IPS-15b (cell line): ENCODE results near the gene ADCY1.

Experiments used
- H3K27me3 ChIP-seq: one replicate; pipeline ENCODE4 v1.6.1; 2013; ENCODE audit warnings: low read length; ENCODE audit not compliant: control insufficient read depth, insufficient read depth
- H3K36me3 ChIP-seq: one replicate; pipeline ENCODE4 v1.6.1; 2013; ENCODE audit warnings: low read length; ENCODE audit not compliant: control insufficient read depth, insufficient read depth
- H3K4me1 ChIP-seq: one replicate; pipeline ENCODE4 v1.6.1; 2013; ENCODE audit warnings: mild to moderate bottlenecking, low read length; ENCODE audit not compliant: control insufficient read depth, insufficient read depth
- H3K4me3 ChIP-seq: one replicate; pipeline ENCODE4 v1.5.1; 2013; ENCODE audit warnings: low read depth, low read length
- H3K9ac ChIP-seq: one replicate; pipeline ENCODE4 v1.6.1; 2013; ENCODE audit warnings: low read depth, mild to moderate bottlenecking, low read length
- H3K9me3 ChIP-seq: one replicate; pipeline ENCODE4 v1.6.1; 2013; ENCODE audit warnings: mild to moderate bottlenecking, low read length; ENCODE audit not compliant: control insufficient read depth, insufficient read depth

Gene ADCY1

DNA sequence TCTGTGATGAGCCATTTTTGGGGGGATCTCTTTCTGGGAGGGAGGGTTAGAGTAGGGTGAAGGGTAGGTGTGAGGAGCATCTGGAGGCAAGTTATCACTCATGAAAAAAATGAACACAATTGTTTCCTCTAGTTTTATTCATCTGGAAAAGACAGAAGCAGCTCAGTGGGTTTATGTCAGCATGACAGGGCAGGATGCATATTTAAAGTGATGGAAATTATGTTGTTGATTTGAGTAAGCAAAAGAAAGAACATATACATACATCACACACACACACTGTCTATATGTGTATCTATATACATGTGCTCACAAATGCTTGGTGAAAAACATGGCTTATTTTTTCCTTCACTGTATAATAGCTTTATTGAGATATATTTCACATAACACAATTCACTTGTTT lies 114.2 kb downstream of the ADCY1 start:
- peaks cover 15% of the 10 kb centered on the region for H3K36me3 ChIP-seq
- H3K4me3 ChIP-seq, result no peak overlapping the region
- no peaks in the 10 kb centered on the region for H3K27me3 ChIP-seq
- no peak overlapping the region for H3K9ac ChIP-seq
- no peaks in the 10 kb centered on the region for H3K4me1 ChIP-seq
- no peaks in the 10 kb centered on the region for H3K9me3 ChIP-seq

GRCh38 chr7:45689011-45689796 lies 115.0 kb downstream of the ADCY1 start:
- Histone ChIP-seq H3K4me1 (no peaks in the 10 kb centered on the region), H3K9ac (no peak overlapping the region), H3K4me3 (no peak overlapping the region), H3K36me3 (peaks cover 15% of the 10 kb centered on the region), H3K9me3 (no peaks in the 10 kb centered on the region), H3K27me3 (no peaks in the 10 kb centered on the region)

DNA sequence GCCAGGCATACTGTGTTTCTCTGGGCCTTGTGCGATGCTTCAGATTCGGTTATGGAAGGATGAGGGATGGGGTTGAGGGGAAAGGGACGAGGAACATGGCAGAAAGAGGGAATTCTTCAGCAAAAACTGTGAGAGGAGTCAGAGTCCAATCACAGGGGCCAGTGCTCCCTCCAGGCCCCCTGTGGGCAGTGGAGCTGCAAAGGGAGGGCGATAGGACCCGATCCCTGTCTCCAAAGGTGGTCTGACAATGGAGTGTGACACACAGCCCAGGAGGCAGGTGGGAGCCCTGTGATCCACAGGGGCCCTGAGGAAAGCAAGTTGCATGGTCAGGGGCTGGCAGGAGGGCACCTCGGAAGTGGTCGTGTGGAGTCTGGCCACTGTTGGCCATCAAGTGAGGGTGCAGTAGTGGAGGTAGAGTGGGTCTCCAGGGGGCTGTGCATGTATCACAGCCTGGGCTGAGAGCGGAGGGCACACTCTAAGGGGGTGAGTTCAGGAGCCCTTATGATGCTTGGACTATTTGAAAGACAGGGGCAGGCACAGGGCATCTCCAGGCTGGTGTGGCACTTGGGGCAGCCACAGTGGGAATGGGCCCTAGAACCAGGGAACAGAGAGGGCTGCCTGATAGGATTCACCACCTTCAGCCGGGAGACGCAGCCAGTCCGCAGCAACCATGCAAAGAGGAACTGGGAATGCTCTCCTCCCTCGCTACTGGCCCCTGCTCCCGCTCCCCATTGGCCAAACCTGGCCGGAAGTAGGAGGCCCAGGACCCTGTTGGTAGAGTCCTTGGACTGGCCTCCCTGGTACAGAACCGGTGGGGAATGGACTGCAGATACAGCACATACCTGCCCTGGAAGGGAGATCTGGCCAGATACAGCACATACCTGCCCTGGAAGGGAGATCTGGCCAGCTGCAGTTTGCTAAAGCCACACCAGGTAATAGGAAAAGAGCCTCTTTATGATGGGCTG lies 115.9 kb downstream of the ADCY1 start:
- no peak overlapping the region for H3K4me3 ChIP-seq
- H3K36me3 ChIP-seq, result peaks cover 15% of the 10 kb centered on the region
- H3K9me3 ChIP-seq, result no peaks in the 10 kb centered on the region
- H3K27me3 ChIP-seq, result no peaks in the 10 kb centered on the region
- no peak overlapping the region for H3K9ac ChIP-seq
- H3K4me1 ChIP-seq, result no peaks in the 10 kb centered on the region

DNA sequence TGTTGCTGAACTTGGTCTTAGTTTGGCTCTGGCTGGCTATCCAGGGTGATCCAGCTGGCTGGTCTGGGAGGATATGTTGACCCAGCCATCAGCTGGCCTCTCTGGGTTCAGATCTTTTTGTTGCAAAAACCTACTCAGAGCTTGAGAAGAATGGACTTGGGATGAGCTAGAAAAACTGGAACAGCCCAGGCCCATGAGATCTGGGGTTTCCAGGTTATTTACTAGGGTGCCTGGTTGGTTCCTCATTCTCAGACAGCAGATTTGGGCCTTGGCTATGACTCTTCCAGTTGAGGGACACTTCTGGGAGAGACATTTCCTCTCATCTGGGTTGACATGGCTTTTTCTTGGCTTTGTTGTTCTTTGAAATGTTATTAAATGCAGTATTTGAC lies 116.6 kb downstream of the ADCY1 start:
- H3K36me3 ChIP-seq, result peaks cover 11% of the 10 kb centered on the region
- no peak overlapping the region for H3K9ac ChIP-seq
- H3K27me3 ChIP-seq, result no peaks in the 10 kb centered on the region
- no peaks in the 10 kb centered on the region for H3K9me3 ChIP-seq
- H3K4me3 ChIP-seq, result no peak overlapping the region
- no peaks in the 10 kb centered on the region for H3K4me1 ChIP-seq

- Histone ChIP-seq H3K27me3 (no peaks in the 10 kb centered on the region), H3K4me3 (no peak overlapping the region), H3K9ac (no peak overlapping the region), H3K4me1 (no peaks in the 10 kb centered on the region), H3K9me3 (no peaks in the 10 kb centered on the region), H3K36me3 (peaks cover 11% of the 10 kb centered on the region)
These were observed 117.0 kb downstream of the ADCY1 start for GRCh38 chr7:45691155-45691656.

DNA sequence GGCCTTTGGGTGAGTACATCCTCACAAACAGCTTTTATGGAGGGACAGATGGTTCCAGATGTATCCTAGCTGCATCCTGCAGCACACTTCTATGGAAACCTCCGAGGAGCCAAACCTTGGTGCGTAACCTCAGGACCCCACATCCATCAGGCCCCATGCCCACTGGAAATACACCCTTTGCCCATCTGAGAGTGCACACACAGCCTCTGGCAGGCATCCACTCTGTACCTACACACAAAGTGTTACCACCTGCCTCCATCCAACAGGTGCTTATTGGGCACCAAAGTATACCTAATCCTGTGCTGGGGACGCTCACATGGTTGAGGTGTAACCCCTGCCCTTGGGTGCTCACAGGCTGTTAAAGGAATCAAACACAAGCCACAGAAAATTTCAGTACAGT lies 117.9 kb downstream of the ADCY1 start:
- Histone ChIP-seq H3K36me3 (peaks cover 6% of the 10 kb centered on the region), H3K4me1 (no peaks in the 10 kb centered on the region), H3K9ac (no peak overlapping the region), H3K4me3 (no peak overlapping the region), H3K9me3 (no peaks in the 10 kb centered on the region), H3K27me3 (no peaks in the 10 kb centered on the region)

DNA sequence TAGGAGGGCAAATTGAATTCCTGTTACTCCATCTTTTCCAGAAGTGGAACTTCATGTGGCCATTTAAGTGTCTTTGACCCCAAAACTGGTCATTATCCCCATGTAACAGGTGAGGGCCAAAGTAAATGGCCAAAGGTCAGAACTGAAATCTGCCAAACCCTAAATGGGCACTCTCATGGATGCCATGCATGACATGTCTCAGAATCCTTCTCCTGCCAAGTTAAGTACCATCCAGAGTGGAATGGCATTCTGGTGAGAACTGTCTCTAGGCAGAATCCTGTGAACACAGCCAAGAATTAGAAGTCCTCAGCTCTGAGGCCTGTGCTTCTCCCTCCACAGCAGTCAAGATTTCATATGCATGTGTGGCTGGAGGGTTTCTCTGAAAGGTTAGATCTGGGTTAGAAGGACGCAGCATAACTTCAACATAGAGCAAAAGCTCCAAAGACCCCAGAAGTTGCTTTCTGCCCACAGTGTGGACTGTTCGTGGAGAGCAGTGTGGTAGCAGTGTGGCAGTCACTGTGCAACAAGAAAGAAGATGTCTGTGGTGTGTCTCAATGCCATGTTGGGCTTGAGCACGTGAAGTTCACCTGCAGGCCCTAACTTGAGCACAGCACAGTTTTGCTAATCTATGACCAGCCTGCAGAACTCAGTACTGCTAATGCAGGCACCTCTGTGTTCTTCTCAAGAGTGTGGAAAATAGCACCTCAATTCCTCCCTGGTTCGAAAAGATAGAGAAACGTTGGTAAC lies 121.3 kb downstream of the ADCY1 start:
- peaks cover 4% of the 10 kb centered on the region for H3K36me3 ChIP-seq
- no peak overlapping the region for H3K4me3 ChIP-seq
- no peaks in the 10 kb centered on the region for H3K9me3 ChIP-seq

GRCh38 chr7:45696476-45696875 lies 122.3 kb downstream of the ADCY1 start:
- H3K4me1 ChIP-seq, result no peaks in the 10 kb centered on the region
- H3K9ac ChIP-seq, result no peak overlapping the region
- no peaks in the 10 kb centered on the region for H3K9me3 ChIP-seq
- peaks cover 4% of the 10 kb centered on the region for H3K36me3 ChIP-seq
- H3K27me3 ChIP-seq, result no peaks in the 10 kb centered on the region
- H3K4me3 ChIP-seq, result no peak overlapping the region

More for the DNA sequence above, 121.3 kb downstream of the ADCY1 start:
- Histone ChIP-seq H3K27me3 (no peaks in the 10 kb centered on the region), H3K9ac (no peak overlapping the region), H3K4me1 (no peaks in the 10 kb centered on the region)

- H3K27me3 ChIP-seq, result no peaks in the 10 kb centered on the region
- no peak overlapping the region for H3K9ac ChIP-seq
- no peaks in the 10 kb centered on the region for H3K4me1 ChIP-seq
- no peak overlapping the region for H3K4me3 ChIP-seq
- H3K36me3 ChIP-seq, result no peaks in the 10 kb centered on the region
- H3K9me3 ChIP-seq, result no peaks in the 10 kb centered on the region
These were observed 123.5 kb downstream of the ADCY1 start for GRCh38 chr7:45697576-45698136.

GRCh38 chr7:45698303-45699014 lies 124.3 kb downstream of the ADCY1 start:
- Histone ChIP-seq H3K9ac (no peak overlapping the region), H3K36me3 (no peaks in the 10 kb centered on the region), H3K9me3 (no peaks in the 10 kb centered on the region), H3K4me3 (no peak overlapping the region), H3K27me3 (no peaks in the 10 kb centered on the region), H3K4me1 (no peaks in the 10 kb centered on the region)

DNA sequence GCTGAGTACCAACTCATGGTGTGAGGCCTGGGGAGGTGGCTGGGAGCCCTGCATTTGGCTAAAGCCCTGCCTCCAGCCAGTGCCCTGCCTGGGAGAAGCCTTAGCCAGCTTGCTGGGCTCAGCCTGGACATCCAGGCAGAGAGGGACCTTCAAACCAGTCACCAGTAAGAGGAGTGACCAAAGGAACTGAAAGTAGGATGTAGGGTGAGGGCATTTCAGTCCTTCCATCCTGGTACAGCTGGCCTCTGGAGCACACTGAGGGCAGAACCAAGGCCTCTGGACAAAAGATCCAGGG lies 124.8 kb downstream of the ADCY1 start:
- Histone ChIP-seq H3K4me3 (no peak overlapping the region), H3K27me3 (no peaks in the 10 kb centered on the region), H3K9me3 (no peaks in the 10 kb centered on the region), H3K4me1 (no peaks in the 10 kb centered on the region), H3K9ac (no peak overlapping the region), H3K36me3 (no peaks in the 10 kb centered on the region)
